Tibial nerve (tissue), 4 donors: ENCODE results near the gene SKAP1. TPM values are rescaled to one million over a fixed set of nuclear protein-coding genes. Genes with fewer than 3 reads are reported as not detected.

Experiments
- DNase-seq, 2 donors: peaks; one replicate each; pipeline ENCODE4 v3.0.0-alpha.2; 2019; ENCODE audit warnings: low spot score in 2 of 2
- H3K27ac ChIP-seq, 4 donors: fragments of 200-600 bp; sonication (generic) in 3 of 4; one replicate each; pipeline ENCODE4 v1.5.1; 2017 to 2019; ENCODE audit warnings: mild to moderate bottlenecking in 1 of 4
- H3K27me3 ChIP-seq, 2 donors: fragments of 200-600 bp; sonication (generic) in 1 of 2; one replicate each; pipeline versions ENCODE4 v1.5.1 to v1.6.0; 2017 to 2019
- H3K36me3 ChIP-seq, 3 donors: fragments of 200-600 bp; sonication (generic); one replicate each; pipeline ENCODE4 v1.5.1; 2018 to 2019
- H3K4me1 ChIP-seq, 4 donors: fragments of 200-600 bp; sonication (generic) in 3 of 4; one replicate each; pipeline ENCODE4 v1.5.1; 2017 to 2019
- H3K4me3 ChIP-seq, 4 donors: fragments of 200-600 bp; sonication (generic) in 3 of 4; one replicate each; pipeline ENCODE4 v1.5.1; 2017 to 2019; ENCODE audit warnings: mild to moderate bottlenecking in 1 of 4, moderate library complexity in 1 of 4
- H3K9me3 ChIP-seq, 4 donors: fragments of 200-600 bp; sonication (generic) in 3 of 4; one replicate each; pipeline ENCODE4 v1.5.1; 2017 to 2019
- CTCF ChIP-seq, 5 experiments: fragments of 200-600 bp in 3 of 5; fragments of 450-650 bp in 2 of 5; sonication (generic) in 3 of 5; IDR thresholded peaks; one replicate each; pipeline ENCODE4 v1.5.1; 2016 to 2019; ENCODE audit warnings: antibody characterized with exemption in 5 of 5, mild to moderate bottlenecking in 3 of 5, moderate library complexity in 2 of 5
- EP300 ChIP-seq, 2 donors: sonication (generic); formaldehyde crosslinking; IDR thresholded peaks; one replicate each; pipeline ENCODE4 v1.6.1; 2017; ENCODE audit warnings: antibody characterized with exemption in 2 of 2, mild to moderate bottlenecking in 1 of 2
- POLR2A ChIP-seq, 2 donors: fragments of 450-650 bp; IDR thresholded peaks; one replicate each; pipeline ENCODE4 v1.6.1; 2017; ENCODE audit warnings: antibody characterized with exemption in 2 of 2, mild to moderate bottlenecking in 2 of 2, moderate library complexity in 2 of 2
- whole genome bisulfite sequencing, 2 donors: methylation state at CpG; one replicate each; pipeline ENCODE4 v1.1.5; 2018; 5-methylcytosine and 5-hydroxymethylcytosine counted together
- total RNA-seq, 4 donors: library from RNA; depleted of rRNA; stranded (reverse); fragments of >200 nt; gene quantifications; one replicate each; pipeline ENCODE4 v1.1.0, GENCODE V29; 2016

The SKAP1 gene
- total RNA-seq, 4 donors from 2014 or later = 0.59 to 2.0 (median 1.3) TPM

GRCh38 chr17:48202959-48203358 lies 227.1 kb downstream of the SKAP1 start:
- no peak for DNase-seq
- no peaks in the 10 kb centered on the region for H3K4me1 ChIP-seq
- no peaks in the 10 kb centered on the region for H3K9me3 ChIP-seq
- H3K4me3 ChIP-seq = no peak overlapping the region
- H3K36me3 ChIP-seq = no peaks in the 10 kb centered on the region
- 57 to 64% methylated on average over 2 of the region's 2 CpGs for WGBS, 2 donors
- H3K27ac ChIP-seq = no peak overlapping the region
- TF ChIP-seq CTCF (IDR thresholded peaks at IDR 0.05) = no peak
- TF ChIP-seq EP300 (IDR thresholded peaks at IDR 0.05) = no peak
- TF ChIP-seq POLR2A (IDR thresholded peaks at IDR 0.05) = no peak
- H3K27me3 ChIP-seq = no peaks in the 10 kb centered on the region

GRCh38 chr17:48198950-48199541 lies 231.0 kb downstream of the SKAP1 start:
- Histone ChIP-seq H3K4me3 (no peak overlapping the region), H3K9me3 (no peaks in the 10 kb centered on the region), H3K27me3 (peaks cover 0 to 20% of the 10 kb centered on the region in 2 donors), H3K27ac (no peak overlapping the region), H3K4me1 (no peaks in the 10 kb centered on the region), H3K36me3 (no peaks in the 10 kb centered on the region)
- TF ChIP-seq POLR2A (IDR thresholded peaks at IDR 0.05) = no peak
- TF ChIP-seq EP300 (IDR thresholded peaks at IDR 0.05) = no peak
- no peak for TF ChIP-seq CTCF (IDR thresholded peaks at IDR 0.05)
- WGBS, 2 donors = 55 to 59% methylated on average over 6 of the region's 6 CpGs
- DNase-seq = no peak

- TF ChIP-seq CTCF (IDR thresholded peaks at IDR 0.05) (no peak), EP300 (IDR thresholded peaks at IDR 0.05) (no peak), POLR2A (IDR thresholded peaks at IDR 0.05) (no peak)
- H3K27ac ChIP-seq = no peak overlapping the region
- H3K27me3 ChIP-seq = peaks cover 0 to 20% of the 10 kb centered on the region in 2 donors
Observed at GRCh38 chr17:48195910-48196309, 234.1 kb downstream of the SKAP1 start.

GRCh38 chr17:48194097-48194550 lies 235.9 kb downstream of the SKAP1 start:
- Histone ChIP-seq H3K27me3 (peaks cover 0 to 24% of the 10 kb centered on the region in 2 donors), H3K4me1 (no peaks in the 10 kb centered on the region)
- 16 to 30% methylated on average over 5 of the region's 5 CpGs for WGBS, 2 donors

More at GRCh38 chr17:48195910-48196309, 234.1 kb downstream of the SKAP1 start:
- DNase-seq = no peak
- no peaks in the 10 kb centered on the region for H3K36me3 ChIP-seq
- H3K9me3 ChIP-seq = no peaks in the 10 kb centered on the region
- H3K4me3 ChIP-seq = no peak overlapping the region
- H3K4me1 ChIP-seq = no peaks in the 10 kb centered on the region

More at GRCh38 chr17:48194097-48194550, 235.9 kb downstream of the SKAP1 start:
- TF ChIP-seq EP300 (IDR thresholded peaks at IDR 0.05) = no peak
- no peak for TF ChIP-seq CTCF (IDR thresholded peaks at IDR 0.05)
- TF ChIP-seq POLR2A (IDR thresholded peaks at IDR 0.05) = no peak
- no peaks in the 10 kb centered on the region for H3K9me3 ChIP-seq
- no peaks in the 10 kb centered on the region for H3K36me3 ChIP-seq
- DNase-seq = no peak
- no peak overlapping the region for H3K4me3 ChIP-seq
- no peak overlapping the region for H3K27ac ChIP-seq
